ENCODE data around the gene MCM6.

DNA sequence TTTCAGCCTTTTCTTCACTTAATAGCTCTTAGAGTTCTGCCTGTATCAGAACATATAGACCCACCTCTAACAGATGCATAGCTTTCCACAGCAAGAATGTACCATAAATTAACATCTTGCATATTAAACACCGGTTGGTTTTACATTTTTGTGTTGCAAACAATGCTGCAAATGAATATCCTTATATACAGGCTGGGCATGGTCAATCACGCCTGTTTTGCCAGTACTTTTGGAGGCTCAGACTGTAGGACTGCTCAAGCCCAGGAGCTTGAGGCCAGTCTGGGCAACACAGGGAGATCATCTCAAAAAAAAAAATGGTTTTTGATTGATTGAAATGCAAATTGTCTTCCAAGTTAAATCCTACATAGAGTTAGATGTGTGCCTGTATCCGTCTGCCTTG, 37.7 kb downstream of the MCM6 start:
- TF ChIP-seq EZH2 (IDR thresholded peaks at IDR 0.05; ENCODE audit: insufficient read depth, low read length), result no peak
- TF ChIP-seq, protein P1, sequence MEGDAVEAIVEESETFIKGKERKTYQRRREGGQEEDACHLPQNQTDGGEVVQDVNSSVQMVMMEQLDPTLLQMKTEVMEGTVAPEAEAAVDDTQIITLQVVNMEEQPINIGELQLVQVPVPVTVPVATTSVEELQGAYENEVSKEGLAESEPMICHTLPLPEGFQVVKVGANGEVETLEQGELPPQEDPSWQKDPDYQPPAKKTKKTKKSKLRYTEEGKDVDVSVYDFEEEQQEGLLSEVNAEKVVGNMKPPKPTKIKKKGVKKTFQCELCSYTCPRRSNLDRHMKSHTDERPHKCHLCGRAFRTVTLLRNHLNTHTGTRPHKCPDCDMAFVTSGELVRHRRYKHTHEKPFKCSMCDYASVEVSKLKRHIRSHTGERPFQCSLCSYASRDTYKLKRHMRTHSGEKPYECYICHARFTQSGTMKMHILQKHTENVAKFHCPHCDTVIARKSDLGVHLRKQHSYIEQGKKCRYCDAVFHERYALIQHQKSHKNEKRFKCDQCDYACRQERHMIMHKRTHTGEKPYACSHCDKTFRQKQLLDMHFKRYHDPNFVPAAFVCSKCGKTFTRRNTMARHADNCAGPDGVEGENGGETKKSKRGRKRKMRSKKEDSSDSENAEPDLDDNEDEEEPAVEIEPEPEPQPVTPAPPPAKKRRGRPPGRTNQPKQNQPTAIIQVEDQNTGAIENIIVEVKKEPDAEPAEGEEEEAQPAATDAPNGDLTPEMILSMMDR (IDR thresholded peaks at IDR 0.05; ENCODE audit: insufficient read depth, low read depth, low read length), result no peak

All from astrocyte (in vitro differentiated cells and primary cell).